Measurements from ENCODE around the gene GALNT1.

Gene GALNT1

DNA sequence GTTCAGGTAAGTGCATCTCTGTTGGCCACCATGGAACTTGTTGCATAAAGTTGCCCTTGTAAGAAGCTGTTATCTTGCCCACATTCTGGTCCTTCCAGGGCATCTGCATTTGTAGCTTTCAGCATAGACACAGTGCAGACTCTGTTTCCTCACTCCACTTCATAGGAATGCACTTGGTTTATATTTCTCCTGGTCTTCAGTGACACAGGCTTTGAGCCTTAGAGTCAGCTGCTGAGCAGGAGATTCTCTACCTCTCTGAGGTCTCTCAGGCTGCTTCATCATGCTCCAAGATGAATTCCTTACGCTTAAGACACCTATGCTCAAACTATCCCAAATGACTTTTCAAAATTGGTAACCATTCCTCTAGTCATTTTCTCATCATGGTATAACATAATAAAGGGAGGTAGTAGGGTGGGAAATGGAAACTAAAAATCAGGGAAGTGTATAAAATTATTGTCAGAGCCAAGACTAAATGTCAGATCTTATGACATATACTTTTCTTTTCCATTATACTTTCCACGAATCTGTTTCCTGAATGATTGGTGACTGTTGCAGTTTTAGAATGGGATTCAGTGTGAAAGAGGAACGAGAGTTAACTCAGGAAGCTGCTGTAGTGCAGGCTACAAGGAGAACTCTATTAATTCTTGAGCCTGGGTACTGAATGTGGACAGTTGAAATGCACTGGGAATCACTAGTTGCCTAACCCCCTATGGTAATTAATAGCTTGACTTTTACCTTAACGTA is 72.0 kb downstream of the GALNT1 start:
- TF ChIP-seq, protein P1, sequence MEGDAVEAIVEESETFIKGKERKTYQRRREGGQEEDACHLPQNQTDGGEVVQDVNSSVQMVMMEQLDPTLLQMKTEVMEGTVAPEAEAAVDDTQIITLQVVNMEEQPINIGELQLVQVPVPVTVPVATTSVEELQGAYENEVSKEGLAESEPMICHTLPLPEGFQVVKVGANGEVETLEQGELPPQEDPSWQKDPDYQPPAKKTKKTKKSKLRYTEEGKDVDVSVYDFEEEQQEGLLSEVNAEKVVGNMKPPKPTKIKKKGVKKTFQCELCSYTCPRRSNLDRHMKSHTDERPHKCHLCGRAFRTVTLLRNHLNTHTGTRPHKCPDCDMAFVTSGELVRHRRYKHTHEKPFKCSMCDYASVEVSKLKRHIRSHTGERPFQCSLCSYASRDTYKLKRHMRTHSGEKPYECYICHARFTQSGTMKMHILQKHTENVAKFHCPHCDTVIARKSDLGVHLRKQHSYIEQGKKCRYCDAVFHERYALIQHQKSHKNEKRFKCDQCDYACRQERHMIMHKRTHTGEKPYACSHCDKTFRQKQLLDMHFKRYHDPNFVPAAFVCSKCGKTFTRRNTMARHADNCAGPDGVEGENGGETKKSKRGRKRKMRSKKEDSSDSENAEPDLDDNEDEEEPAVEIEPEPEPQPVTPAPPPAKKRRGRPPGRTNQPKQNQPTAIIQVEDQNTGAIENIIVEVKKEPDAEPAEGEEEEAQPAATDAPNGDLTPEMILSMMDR (conservative IDR thresholded peaks at IDR 0.05): no peak
- H3K27ac ChIP-seq: no peak overlapping the region

DNA sequence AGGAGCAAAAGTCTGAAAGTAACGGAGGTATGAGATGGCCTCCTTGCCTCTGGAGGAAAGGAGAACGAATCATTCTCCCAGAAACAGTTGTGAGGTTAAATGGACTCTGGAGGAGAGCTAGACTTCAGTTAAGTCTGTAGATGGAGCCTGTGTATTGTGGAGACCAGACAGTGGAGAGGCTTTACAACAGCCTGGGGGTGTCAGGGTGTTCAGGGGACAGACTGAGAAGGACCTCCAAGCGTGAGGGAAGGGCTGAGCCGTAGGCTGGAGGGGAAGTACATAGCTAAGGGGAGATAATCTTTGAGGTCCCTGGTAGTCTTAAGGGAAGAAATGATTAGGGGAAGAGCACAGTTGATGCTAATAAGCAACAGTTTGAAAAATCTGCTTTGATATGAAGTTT is 76.6 kb downstream of the GALNT1 start:
- TF ChIP-seq, protein P1 (conservative IDR thresholded peaks at IDR 0.05): no peak

DNA sequence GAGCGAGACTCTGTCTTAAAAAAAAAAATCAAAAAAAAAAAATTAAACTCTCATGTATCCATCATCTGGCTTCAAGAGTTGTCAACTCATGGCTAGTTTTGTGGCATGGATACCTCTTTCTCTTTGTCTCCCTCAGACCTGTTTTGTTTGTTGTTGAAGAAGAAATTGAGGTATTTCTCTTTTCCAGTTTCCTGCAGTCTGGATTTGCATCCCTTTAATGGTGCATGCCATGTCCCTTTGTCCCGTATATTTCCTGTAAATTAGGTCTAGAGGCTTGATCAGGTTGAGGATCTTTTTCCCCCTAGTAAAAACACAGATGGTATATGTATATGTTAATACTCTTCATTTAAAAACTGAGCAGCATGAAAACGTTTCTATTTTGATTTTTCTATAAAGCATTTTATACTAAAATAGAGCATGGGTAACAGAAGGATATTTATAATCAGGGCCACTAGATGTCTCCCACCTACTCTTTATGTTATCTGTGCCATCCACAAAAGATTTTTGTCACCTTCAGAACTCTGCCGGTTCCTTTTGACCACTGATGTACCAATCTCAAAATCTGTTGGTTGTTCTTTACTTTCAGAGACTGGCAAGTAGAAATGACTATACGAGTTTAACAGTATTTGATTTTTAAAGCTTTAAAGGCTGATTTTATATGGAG is 80.1 kb downstream of the GALNT1 start:
- no peak overlapping the region for H3K27ac ChIP-seq
- TF ChIP-seq, protein P1 (conservative IDR thresholded peaks at IDR 0.05): peak; percentile 68

More for the DNA sequence above, 76.6 kb downstream of the GALNT1 start:
- H3K27ac ChIP-seq: no peak overlapping the region

DNA sequence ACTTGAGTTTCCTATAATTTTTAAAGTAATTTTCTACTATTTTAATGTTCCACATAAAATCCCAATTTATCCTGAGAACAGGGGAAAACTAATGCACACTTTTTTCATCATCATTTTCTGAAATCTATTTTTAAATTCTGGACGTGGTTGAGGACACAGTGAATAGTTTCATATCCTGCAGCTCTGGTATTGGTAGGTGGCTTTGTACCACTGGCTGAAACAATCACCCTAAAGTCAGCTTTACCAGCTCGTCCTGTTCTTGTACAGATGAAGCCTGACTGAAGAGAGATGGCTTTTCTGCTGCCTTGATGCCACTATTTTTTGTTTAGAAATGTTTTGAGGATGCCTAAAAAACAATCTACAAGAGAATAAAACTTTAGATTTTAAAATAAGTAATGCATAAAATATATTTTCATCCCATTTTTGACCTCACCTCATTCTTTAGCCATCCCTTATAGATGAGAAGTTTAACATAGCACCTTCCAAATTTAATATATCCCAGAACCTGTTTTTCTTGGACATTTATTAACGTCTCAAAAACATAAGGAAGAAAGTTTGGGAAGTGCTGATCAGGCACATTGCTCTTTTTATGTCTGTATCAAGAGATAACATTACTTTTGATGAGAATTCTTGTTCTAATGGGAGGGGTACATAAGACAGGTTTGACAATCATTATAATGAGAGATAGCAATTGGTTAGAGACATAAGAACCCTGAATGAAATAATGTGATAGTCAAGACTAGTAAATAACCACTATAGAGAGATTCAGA is 80.9 kb downstream of the GALNT1 start:
- H3K27ac ChIP-seq: no peak overlapping the region
- TF ChIP-seq, protein P1 (conservative IDR thresholded peaks at IDR 0.05): no peak

DNA sequence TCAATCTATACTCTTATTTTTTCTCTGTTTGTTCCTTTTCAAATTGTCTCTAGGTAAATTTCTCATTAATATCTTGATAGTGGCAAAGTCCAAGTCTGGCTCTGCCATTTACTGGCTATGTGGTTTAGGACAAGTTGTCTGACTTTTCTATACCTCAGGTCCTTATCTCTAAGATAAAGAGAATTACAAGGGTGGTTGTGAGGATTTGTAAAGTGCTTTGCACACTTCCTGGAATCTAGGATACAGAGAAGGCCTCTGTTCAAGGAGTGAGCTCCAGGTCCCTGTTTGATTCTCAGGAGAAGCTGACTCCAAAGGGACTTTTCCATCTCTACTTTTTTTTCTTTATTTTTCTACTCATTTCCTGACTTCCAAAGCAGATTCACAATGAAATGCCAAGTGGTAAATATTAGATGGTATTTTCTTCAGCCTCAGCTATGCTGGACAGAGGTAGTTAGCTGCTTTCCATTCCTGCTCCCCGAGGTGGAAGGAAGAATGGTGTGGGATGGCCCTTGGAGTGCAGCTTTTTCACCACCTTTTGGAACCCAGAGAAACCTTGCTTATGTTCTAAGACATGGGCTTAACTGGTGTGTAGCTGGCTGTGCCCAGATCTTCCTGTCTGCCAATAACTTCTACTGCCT is 90.5 kb downstream of the GALNT1 start:
- no peak overlapping the region for H3K27ac ChIP-seq
- TF ChIP-seq, protein P1 (conservative IDR thresholded peaks at IDR 0.05): no peak

DNA sequence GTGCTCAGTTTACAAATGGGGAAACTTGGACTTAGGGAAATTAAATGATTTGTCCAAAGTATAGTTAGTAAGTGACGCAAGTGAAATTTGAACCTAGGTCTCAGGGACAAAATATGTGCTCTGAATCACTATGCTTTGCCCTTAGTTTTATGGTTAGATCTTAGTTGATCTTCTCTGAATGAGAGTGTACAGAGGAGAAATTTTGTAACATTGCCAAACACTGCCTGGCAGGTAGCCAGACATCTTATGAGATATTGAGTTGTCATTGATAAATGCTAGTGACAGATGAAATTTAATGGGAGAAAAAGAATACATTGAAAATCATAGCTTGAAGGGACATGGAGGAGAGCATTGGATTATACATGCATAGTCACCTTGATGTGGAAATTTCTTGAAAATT is 91.4 kb downstream of the GALNT1 start:
- no peak overlapping the region for H3K27ac ChIP-seq
- TF ChIP-seq, protein P1 (conservative IDR thresholded peaks at IDR 0.05): no peak

DNA sequence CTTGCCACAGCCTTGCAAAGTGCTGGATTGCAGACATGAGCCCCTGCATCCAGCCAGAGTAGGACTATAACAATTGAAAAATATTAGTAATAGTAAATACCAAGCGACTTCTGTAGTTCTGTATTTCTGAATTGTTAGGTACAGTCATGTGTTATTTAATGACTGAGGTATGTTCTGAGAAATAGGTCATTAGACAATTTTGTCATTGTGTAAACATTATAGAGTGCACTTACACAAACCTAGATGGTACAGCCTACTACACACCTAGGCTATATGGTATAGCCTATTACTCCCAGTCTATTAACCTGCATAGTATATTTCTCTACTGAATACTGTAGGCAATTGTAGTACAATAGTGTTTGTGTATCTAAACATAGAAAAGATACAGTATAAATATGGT is 92.1 kb downstream of the GALNT1 start:
- no peak overlapping the region for H3K27ac ChIP-seq
- TF ChIP-seq, protein P1 (conservative IDR thresholded peaks at IDR 0.05): no peak
